ENCODE data around the gene FGG. TPM values are rescaled to one million over a fixed set of nuclear protein-coding genes. Genes with fewer than 3 reads are reported as not detected.

FGG gene
- total and polyA plus RNA-seq, 2 of the 8 experiments (the other 6 are each of a cell fraction or from before 2014, with no cell fraction given): not detected

DNA sequence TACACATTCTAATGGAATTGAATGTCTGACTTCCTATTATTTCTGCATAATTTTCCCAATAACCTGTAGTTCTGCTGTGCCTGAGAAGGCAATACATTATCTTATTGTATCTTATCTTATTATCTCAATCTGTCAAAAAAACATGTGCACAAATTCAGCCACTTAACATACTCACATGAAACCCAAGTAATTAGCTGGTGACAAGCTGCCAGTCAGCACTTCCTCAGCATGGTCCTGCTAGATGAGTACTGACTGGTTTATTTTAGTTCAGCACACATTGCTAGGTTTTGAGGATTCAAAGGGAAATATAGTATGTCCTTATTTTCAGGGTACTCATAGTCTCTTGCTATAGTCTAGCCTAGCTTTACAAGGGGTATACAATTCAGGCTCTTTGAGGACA, 17.9 kb upstream of the FGG start:
- Histone ChIP-seq H2BK120ac (replicated peaks; ENCODE audit: low read depth, low read length) (no peak overlapping the region), H3K23ac (ENCODE audit: insufficient read length) (no peak overlapping the region), H3K36me3 (ENCODE audit: control insufficient read depth in 2 of 4, insufficient read depth in 4 of 4, low read length in 3 of 4) (no peaks in the 10 kb centered on the region), H2BK5ac (ENCODE audit: low read depth, low read length) (no peak overlapping the region), H3K4me2 (ENCODE audit: insufficient read depth in 1 of 2, low read depth in 2 of 2, low read length in 2 of 2) (no peak overlapping the region), H3K79me2 (ENCODE audit: control insufficient read depth in 1 of 2, insufficient read depth in 2 of 2, low read length in 2 of 2) (no peaks in the 10 kb centered on the region), H3K27me3 (replicated peaks in 1 of 4; ENCODE audit: control insufficient read depth in 3 of 4, extremely low read depth in 1 of 4, insufficient read depth in 3 of 4, low read length in 3 of 4) (peaks cover 1 to 22% (median 11%) of the 10 kb centered on the region in 4 experiments), H3K18ac (ENCODE audit: extremely low read depth, low read length) (no peak overlapping the region), H3K4ac (replicated peaks; ENCODE audit: insufficient read length, low read depth, low read length) (no peak overlapping the region), H3K79me1 (ENCODE audit: low read depth, low read length) (no peaks in the 10 kb centered on the region), H2AK5ac (ENCODE audit: low read depth, low read length) (no peak overlapping the region), H3K4me1 (replicated peaks in 1 of 4; ENCODE audit: control insufficient read depth in 3 of 4, insufficient read depth in 4 of 4, low read length in 3 of 4) (peaks cover 0 to 7% (median 1%) of the 10 kb centered on the region in 4 experiments; a peak in 2 of 7 replicates), H3K9ac (replicated peaks in 1 of 4; ENCODE audit: extremely low read depth in 1 of 4, low read depth in 3 of 4, low read length in 3 of 4) (no peak overlapping the region), H3K23me2 (ENCODE audit: low read depth, low read length) (peaks cover 8% of the 10 kb centered on the region; the same call in 1 of the 2 replicates), H3K4me3 (ENCODE audit: extremely low read depth in 1 of 4, insufficient read depth in 2 of 4, low read depth in 3 of 4, low read length in 4 of 4) (no peak overlapping the region), H2BK20ac (ENCODE audit: low read length) (no peak overlapping the region), H3K56ac (replicated peaks; ENCODE audit: insufficient read length, low read depth, low read length) (no peak overlapping the region), H4K8ac (ENCODE audit: extremely low read depth, insufficient read depth, low read length) (no peak overlapping the region), H4K91ac (replicated peaks; ENCODE audit: insufficient read length, low read length) (no peak overlapping the region), H2BK15ac (ENCODE audit: low read length) (no peak overlapping the region), H2AFZ (ENCODE audit: low read length) (no peak overlapping the region), H3K9me3 (ENCODE audit: insufficient read depth in 2 of 2, low read depth in 1 of 2, low read length in 1 of 2) (no peaks in the 10 kb centered on the region), H4K20me1 (replicated peaks in 1 of 2; ENCODE audit: control insufficient read depth in 1 of 2, insufficient read depth in 2 of 2, low read length in 2 of 2) (no peaks in the 10 kb centered on the region), H3K14ac (ENCODE audit: insufficient read length) (no peak overlapping the region), H4K5ac (ENCODE audit: insufficient read length, low read depth, low read length) (no peak overlapping the region), H3K27ac (ENCODE audit: low read depth, low read length) (no peak overlapping the region), H2BK12ac (ENCODE audit: low read depth, low read length) (no peak overlapping the region)
- FAIRE-seq (no peak), DNase-seq (ENCODE audit: low read depth in 1 of 2, low spot score in 2 of 2) (no peak)
- ChIA-PET CTCF (ENCODE audit: partially characterized antibody) (interaction anchor here (1.0 to 2.9 kb wide), 8 partner anchors 9 to 298 kb away, joined by 3 to 8 read pairs (median 4); no protein-coding TSS in a partner anchor), POLR2A (ENCODE audit: partially characterized antibody) (interaction anchor here (0.6 kb wide), 1 partner anchor 1137 kb away, joined by 4 read pairs; no protein-coding TSS in a partner anchor)
- TF ChIP-seq RXRA (IDR thresholded peaks at IDR 0.05; ENCODE audit: insufficient read depth, low read depth, low read length): no peak
- no peak for TF ChIP-seq FOSL1 (IDR thresholded peaks at IDR 0.05; ENCODE audit: insufficient read depth, low read depth, low read length)
- no peak for TF ChIP-seq CTCF (IDR thresholded peaks at IDR 0.05; ENCODE audit: control extremely low read depth in 1 of 3, insufficient read depth in 1 of 3, low read depth in 1 of 3, low read length in 3 of 3)
- no peak for TF ChIP-seq ATF2 (IDR thresholded peaks at IDR 0.05; ENCODE audit: low read length)
- no peak for TF ChIP-seq NRF1 (IDR thresholded peaks at IDR 0.05; ENCODE audit: low read depth, low read length)
- TF ChIP-seq, protein P1, sequence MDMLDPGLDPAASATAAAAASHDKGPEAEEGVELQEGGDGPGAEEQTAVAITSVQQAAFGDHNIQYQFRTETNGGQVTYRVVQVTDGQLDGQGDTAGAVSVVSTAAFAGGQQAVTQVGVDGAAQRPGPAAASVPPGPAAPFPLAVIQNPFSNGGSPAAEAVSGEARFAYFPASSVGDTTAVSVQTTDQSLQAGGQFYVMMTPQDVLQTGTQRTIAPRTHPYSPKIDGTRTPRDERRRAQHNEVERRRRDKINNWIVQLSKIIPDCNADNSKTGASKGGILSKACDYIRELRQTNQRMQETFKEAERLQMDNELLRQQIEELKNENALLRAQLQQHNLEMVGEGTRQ (IDR thresholded peaks at IDR 0.05; ENCODE audit: low read length): no peak
- no peak for TF ChIP-seq ASH2L (IDR thresholded peaks at IDR 0.05; ENCODE audit: low read length)
- TF ChIP-seq POU5F1 (IDR thresholded peaks at IDR 0.05; ENCODE audit: low read depth, low read length): no peak
- no peak for TF ChIP-seq HDAC2 (IDR thresholded peaks at IDR 0.05; ENCODE audit: borderline replicate concordance in 1 of 2, low read depth in 2 of 2, low read length in 2 of 2)

Measured in H1 (cell line).